Measurements from ENCODE around the gene XXYLT1. TPM values are rescaled to one million over a fixed set of nuclear protein-coding genes. Genes with fewer than 3 reads are reported as not detected.

Gene XXYLT1
- total RNA-seq, 1 experiment from 2014 or later: 23.4 TPM

DNA sequence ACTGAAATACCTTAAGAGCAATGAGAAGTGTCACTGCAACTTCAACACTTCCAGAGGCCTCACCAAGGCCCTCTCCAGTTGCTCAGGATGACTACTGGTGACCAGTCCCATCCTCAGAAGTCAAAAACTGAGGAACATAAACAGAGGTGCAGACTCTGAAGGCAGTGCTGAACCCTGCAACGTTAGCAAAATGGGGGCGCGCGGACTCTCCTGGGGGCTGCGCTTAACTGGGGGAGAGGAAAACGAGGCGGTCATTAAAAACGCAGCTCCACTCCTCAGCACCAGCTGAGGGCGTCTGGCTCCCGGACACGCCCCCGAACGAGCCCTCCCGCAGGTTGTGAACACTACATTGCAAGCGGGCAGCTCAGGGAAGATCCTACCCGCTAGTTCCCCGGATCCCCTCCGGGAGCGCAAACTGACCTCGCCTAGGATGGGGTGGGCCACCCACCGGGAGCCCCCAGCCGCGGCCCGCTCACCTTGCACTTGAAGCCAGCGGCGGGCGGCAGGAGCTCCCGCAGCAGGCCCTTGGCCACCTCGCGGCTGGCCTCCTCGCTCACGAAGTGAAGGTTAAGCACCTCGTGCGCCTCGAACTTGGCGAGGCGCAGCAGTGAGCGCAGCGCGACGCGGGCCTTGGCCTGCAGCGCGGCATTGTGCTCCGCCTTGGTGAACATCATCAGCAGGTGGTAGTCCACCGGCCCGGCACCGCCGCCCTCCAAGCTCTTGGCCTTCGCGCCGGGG is 711 bp downstream of the XXYLT1 start (continued):
- TF ChIP-seq, protein P1, sequence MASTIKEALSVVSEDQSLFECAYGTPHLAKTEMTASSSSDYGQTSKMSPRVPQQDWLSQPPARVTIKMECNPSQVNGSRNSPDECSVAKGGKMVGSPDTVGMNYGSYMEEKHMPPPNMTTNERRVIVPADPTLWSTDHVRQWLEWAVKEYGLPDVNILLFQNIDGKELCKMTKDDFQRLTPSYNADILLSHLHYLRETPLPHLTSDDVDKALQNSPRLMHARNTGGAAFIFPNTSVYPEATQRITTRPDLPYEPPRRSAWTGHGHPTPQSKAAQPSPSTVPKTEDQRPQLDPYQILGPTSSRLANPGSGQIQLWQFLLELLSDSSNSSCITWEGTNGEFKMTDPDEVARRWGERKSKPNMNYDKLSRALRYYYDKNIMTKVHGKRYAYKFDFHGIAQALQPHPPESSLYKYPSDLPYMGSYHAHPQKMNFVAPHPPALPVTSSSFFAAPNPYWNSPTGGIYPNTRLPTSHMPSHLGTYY (CRISPR knock-in tag; IDR thresholded peaks at IDR 0.05): no peak
- TF ChIP-seq FOXK1 (CRISPR knock-in tag; IDR thresholded peaks at IDR 0.05) (0 out of 2 replicates have a peak, but pooled peaks have one; percentile 75), FOXP1 (CRISPR knock-in tag; IDR thresholded peaks at IDR 0.05; ENCODE audit: borderline replicate concordance) (peak; percentile 77), HMGA2 (CRISPR knock-in tag; IDR thresholded peaks at IDR 0.05) (no peak), GABPB1 (CRISPR knock-in tag; IDR thresholded peaks at IDR 0.05) (peak; percentile 35), TP53 (CRISPR knock-in tag; IDR thresholded peaks at IDR 0.05) (no peak), ESRRA (CRISPR knock-in tag; IDR thresholded peaks at IDR 0.05; ENCODE audit: borderline replicate concordance) (0 out of 2 replicates have a peak, but pooled peaks have one; percentile 73), NR3C1 (CRISPR knock-in tag; conservative IDR thresholded peaks at IDR 0.05; ENCODE audit: low read depth) (no peak; the same call in 1 of the 2 replicates), SOX15 (CRISPR knock-in tag; IDR thresholded peaks at IDR 0.05) (no peak), GTF2I (CRISPR knock-in tag; conservative IDR thresholded peaks at IDR 0.05) (no peak), ZNF121 (CRISPR knock-in tag; IDR thresholded peaks at IDR 0.05) (no peak), PRRX2 (CRISPR knock-in tag; IDR thresholded peaks at IDR 0.05) (no peak), RORB (CRISPR knock-in tag; IDR thresholded peaks at IDR 0.05) (no peak), SMAD3 (CRISPR knock-in tag; IDR thresholded peaks at IDR 0.05; ENCODE audit: borderline replicate concordance) (no peak), SMAD4 (CRISPR knock-in tag; IDR thresholded peaks at IDR 0.05) (no peak; the same call in 1 of the 2 replicates), ZNF219 (CRISPR knock-in tag; IDR thresholded peaks at IDR 0.05; ENCODE audit: borderline replicate concordance) (peak; percentile 86; the same call in 1 of the 2 replicates), MXD4 (CRISPR knock-in tag; IDR thresholded peaks at IDR 0.05; ENCODE audit: borderline replicate concordance) (no peak), IRF2 (CRISPR knock-in tag; IDR thresholded peaks at IDR 0.05; ENCODE audit: borderline replicate concordance, low read depth) (no peak)
- TF ChIP-seq, protein P2, sequence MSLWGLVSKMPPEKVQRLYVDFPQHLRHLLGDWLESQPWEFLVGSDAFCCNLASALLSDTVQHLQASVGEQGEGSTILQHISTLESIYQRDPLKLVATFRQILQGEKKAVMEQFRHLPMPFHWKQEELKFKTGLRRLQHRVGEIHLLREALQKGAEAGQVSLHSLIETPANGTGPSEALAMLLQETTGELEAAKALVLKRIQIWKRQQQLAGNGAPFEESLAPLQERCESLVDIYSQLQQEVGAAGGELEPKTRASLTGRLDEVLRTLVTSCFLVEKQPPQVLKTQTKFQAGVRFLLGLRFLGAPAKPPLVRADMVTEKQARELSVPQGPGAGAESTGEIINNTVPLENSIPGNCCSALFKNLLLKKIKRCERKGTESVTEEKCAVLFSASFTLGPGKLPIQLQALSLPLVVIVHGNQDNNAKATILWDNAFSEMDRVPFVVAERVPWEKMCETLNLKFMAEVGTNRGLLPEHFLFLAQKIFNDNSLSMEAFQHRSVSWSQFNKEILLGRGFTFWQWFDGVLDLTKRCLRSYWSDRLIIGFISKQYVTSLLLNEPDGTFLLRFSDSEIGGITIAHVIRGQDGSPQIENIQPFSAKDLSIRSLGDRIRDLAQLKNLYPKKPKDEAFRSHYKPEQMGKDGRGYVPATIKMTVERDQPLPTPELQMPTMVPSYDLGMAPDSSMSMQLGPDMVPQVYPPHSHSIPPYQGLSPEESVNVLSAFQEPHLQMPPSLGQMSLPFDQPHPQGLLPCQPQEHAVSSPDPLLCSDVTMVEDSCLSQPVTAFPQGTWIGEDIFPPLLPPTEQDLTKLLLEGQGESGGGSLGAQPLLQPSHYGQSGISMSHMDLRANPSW (CRISPR knock-in tag; conservative IDR thresholded peaks at IDR 0.05; ENCODE audit: low read depth): no peak
- TF ChIP-seq, protein P3, sequence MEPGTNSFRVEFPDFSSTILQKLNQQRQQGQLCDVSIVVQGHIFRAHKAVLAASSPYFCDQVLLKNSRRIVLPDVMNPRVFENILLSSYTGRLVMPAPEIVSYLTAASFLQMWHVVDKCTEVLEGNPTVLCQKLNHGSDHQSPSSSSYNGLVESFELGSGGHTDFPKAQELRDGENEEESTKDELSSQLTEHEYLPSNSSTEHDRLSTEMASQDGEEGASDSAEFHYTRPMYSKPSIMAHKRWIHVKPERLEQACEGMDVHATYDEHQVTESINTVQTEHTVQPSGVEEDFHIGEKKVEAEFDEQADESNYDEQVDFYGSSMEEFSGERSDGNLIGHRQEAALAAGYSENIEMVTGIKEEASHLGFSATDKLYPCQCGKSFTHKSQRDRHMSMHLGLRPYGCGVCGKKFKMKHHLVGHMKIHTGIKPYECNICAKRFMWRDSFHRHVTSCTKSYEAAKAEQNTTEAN (CRISPR knock-in tag; IDR thresholded peaks at IDR 0.05): 0 out of 2 replicates have a peak, but pooled peaks have one; percentile 35
- TF ChIP-seq, protein P4, sequence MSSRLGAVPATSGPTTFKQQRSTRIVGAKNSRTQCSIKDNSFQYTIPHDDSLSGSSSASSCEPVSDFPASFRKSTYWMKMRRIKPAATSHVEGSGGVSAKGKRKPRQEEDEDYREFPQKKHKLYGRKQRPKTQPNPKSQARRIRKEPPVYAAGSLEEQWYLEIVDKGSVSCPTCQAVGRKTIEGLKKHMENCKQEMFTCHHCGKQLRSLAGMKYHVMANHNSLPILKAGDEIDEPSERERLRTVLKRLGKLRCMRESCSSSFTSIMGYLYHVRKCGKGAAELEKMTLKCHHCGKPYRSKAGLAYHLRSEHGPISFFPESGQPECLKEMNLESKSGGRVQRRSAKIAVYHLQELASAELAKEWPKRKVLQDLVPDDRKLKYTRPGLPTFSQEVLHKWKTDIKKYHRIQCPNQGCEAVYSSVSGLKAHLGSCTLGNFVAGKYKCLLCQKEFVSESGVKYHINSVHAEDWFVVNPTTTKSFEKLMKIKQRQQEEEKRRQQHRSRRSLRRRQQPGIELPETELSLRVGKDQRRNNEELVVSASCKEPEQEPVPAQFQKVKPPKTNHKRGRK (CRISPR knock-in tag; IDR thresholded peaks at IDR 0.05; ENCODE audit: borderline replicate concordance): no peak
- TF ChIP-seq, protein P5, sequence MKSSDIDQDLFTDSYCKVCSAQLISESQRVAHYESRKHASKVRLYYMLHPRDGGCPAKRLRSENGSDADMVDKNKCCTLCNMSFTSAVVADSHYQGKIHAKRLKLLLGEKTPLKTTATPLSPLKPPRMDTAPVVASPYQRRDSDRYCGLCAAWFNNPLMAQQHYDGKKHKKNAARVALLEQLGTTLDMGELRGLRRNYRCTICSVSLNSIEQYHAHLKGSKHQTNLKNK (CRISPR knock-in tag; IDR thresholded peaks at IDR 0.05): no peak
- TF ChIP-seq, protein P6, sequence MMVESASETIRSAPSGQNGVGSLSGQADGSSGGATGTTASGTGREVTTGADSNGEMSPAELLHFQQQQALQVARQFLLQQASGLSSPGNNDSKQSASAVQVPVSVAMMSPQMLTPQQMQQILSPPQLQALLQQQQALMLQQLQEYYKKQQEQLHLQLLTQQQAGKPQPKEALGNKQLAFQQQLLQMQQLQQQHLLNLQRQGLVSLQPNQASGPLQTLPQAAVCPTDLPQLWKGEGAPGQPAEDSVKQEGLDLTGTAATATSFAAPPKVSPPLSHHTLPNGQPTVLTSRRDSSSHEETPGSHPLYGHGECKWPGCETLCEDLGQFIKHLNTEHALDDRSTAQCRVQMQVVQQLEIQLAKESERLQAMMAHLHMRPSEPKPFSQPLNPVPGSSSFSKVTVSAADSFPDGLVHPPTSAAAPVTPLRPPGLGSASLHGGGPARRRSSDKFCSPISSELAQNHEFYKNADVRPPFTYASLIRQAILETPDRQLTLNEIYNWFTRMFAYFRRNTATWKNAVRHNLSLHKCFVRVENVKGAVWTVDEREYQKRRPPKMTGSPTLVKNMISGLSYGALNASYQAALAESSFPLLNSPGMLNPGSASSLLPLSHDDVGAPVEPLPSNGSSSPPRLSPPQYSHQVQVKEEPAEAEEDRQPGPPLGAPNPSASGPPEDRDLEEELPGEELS (CRISPR knock-in tag; IDR thresholded peaks at IDR 0.05): 0 out of 2 replicates have a peak, but pooled peaks have one; percentile 48
- TF ChIP-seq, protein P7, sequence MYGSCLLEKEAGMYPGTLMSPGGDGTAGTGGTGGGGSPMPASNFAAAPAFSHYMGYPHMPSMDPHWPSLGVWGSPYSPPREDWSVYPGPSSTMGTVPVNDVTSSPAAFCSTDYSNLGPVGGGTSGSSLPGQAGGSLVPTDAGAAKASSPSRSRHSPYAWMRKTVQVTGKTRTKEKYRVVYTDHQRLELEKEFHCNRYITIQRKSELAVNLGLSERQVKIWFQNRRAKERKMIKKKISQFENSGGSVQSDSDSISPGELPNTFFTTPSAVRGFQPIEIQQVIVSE (CRISPR knock-in tag; IDR thresholded peaks at IDR 0.05; ENCODE audit: borderline replicate concordance): no peak
- TF ChIP-seq, protein P8, sequence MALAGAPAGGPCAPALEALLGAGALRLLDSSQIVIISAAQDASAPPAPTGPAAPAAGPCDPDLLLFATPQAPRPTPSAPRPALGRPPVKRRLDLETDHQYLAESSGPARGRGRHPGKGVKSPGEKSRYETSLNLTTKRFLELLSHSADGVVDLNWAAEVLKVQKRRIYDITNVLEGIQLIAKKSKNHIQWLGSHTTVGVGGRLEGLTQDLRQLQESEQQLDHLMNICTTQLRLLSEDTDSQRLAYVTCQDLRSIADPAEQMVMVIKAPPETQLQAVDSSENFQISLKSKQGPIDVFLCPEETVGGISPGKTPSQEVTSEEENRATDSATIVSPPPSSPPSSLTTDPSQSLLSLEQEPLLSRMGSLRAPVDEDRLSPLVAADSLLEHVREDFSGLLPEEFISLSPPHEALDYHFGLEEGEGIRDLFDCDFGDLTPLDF (CRISPR knock-in tag; IDR thresholded peaks at IDR 0.05): no peak

Data from WTC11 (cell line).